Superior temporal gyrus (tissue), 1 donor: ENCODE data around the gene IFIH1.

ENCODE experiments used
- DNase-seq: peaks from one replicate; pipeline ENCODE4 v3.0.0-alpha.2; 2016; ENCODE audit errors: extremely low spot score

IFIH1 gene

DNA sequence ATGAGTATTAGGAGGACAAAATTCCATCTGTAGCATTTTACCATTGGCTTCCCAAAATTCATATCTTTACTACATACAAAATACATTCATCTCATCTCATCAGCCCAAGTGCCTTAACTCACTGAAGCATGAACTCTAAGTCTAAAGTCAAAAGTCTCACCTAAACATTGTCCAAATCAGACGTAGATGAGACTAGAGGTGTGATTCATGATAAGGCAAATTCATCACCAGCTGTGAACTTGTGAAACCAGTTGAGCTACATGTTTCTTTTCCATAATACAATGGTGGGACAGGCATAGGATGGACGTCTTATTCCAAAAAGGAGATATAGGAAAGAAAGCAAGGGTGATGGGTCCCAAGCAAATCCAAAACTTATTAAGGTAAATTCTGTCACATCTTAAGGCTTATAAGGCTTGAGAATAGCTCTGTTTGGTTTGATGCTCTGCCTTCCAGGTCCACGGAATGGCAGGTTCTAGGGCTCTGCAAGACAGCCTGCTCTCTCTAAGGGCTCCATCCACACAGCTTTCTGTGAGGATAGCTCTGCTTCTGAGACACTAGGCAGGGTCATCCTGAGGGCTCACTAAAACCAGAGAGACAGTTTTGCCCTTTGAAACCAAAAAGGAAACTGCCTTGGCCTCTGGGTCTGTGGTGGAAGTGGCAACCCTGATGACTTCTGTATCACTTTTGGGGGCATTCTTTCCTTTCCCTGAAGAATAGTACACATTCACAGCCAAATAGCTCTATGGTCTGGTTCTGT is 9.6 kb downstream of the IFIH1 start:
- DNase-seq = no peak

- DNase-seq = no peak
Observed at GRCh38 chr2:162305901-162306300, 12.6 kb downstream of the IFIH1 start.

- DNase-seq = no peak
Observed at GRCh38 chr2:162301877-162302276, 16.6 kb downstream of the IFIH1 start.

GRCh38 chr2:162301151-162301804 is 17.2 kb downstream of the IFIH1 start:
- peak; percentile 93 for DNase-seq

GRCh38 chr2:162300266-162300665 is 18.2 kb downstream of the IFIH1 start:
- no peak for DNase-seq

DNA sequence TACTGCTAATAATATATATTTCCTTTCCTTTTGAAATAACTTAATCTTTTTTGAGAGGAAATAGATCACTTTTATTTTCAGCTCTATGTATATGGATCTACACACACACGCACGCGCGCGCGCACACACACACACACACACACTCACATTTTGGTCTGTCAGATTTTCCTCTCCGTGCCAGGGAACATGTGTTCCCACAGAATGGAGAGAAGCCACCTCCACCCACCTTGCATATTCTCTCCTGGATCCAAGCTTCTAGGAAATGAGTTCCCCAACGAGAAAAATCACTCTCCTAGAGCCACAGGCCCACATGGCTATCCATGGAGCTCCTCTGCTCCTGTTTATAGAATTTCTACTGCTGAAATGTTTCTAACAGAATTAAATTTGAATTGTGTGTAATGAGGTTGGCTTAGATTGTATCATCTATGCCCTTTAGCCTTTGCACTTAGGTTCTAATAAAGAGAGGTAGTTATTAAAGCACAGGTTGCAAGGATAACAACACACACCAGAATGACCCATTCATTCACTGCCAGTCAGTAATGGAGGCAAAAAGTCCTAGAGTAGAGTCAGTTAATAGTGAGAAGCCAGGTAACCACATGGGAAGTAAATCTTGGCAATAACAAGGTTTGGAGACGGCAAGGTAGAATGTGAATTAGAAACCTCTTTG is 19.7 kb downstream of the IFIH1 start:
- DNase-seq = peak; percentile 60

DNA sequence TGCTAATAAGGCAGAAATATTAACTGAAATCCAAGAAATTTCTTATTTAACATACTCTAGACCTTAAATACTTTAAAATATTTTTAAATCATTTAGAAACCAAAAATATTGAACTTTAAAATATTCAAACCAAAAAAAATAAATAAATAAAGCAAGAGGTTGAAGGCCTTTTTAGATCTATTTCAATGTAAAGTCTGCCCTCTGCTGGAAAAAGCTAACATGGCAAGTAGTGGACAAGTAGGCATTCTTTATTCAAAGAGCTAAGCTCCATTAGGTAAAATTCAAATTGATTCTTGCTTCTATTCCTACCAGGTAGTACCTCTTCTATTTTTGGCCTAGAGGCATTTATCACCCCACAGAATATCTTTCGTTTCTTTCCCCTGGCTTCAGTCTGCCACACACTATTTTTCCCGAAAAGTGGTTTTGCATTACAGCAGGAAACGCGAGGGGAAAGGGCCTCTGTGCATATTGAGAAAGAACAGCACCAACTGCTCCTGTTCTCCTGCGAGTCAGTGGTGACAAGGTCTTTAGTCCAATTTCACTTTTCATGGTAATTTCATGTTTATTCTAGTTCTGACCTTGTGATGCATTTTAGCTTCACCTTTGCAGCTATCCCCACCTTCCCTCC is 20.4 kb downstream of the IFIH1 start:
- DNase-seq = peak; percentile 96

GRCh38 chr2:162295009-162295408 is 23.5 kb downstream of the IFIH1 start:
- DNase-seq = no peak

GRCh38 chr2:162293122-162293786 is 25.2 kb downstream of the IFIH1 start:
- no peak for DNase-seq

DNA sequence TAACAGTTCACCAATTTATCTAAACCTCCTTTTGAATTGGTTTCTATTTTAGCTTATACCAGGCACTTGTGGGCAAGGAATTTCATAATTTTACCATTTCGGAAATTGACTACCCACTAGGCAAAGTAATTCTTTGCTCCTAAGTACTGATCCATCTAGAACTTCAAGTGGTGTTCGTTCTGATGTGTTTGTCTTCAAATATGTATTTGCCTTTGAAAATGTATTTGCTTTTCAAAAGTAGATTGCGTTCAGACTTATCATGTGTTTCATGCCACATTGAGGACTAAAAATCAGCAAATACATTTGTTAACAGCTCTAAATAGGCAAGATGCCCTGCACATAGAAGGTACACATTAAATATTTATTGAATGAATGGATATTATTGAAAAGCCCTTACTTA is 26.7 kb downstream of the IFIH1 start:
- DNase-seq = no peak

DNA sequence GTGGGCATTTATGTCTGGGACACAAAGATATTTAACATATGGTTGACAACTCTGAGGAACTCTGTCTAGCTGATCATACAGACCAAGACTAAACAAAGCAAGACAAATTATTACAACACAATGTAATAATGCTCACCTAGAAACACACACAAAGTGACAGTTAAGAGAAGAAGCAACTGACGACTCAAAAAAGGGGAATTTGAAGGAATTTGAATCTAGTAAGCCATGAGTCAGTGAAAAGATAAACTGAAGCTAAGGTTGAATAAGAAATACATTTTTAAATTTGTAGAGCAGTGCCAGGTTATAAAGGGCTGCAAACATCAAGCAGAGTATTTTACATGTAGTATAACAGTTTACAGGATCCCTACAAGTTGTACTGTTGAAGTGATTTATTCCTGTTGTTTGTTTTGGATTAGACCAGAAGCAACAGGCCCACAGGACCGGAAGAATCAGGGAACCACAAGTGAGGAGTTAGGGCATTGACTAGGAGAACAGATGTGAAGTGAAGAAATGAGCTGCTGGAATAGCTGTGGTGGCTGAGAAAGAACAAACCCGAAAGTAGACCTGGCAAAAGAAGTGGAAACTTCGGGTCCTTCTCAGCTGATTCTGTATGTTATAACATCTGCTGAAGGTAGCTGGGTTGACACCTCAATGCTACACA is 35.6 kb downstream of the IFIH1 start:
- DNase-seq = no peak

GRCh38 chr2:162280654-162281053 is 37.8 kb downstream of the IFIH1 start:
- DNase-seq = no peak

- DNase-seq = no peak
Observed at GRCh38 chr2:162277381-162277780, 41.1 kb downstream of the IFIH1 start.

- DNase-seq = no peak
Observed at GRCh38 chr2:162267996-162268395, 50.5 kb downstream of the IFIH1 start.

DNA sequence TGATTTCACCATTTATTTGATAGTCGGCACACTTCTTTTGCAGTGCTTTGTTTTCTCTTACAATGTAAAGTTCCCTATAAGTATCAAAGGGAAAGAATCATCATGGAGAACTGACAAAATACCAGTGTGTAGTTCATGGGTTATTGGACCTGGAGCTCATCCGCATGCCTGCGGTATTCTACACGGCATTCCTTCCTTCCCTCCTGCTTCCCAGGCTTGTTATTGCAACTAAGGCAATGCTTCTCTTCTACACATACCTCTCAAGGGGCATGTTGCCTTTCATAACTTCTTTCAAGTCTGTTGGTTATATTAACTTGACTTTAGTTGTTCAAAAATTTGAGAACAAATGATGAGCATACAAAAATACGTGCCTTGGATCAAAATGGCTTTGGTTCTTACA is 51.0 kb downstream of the IFIH1 start:
- no peak for DNase-seq

DNA sequence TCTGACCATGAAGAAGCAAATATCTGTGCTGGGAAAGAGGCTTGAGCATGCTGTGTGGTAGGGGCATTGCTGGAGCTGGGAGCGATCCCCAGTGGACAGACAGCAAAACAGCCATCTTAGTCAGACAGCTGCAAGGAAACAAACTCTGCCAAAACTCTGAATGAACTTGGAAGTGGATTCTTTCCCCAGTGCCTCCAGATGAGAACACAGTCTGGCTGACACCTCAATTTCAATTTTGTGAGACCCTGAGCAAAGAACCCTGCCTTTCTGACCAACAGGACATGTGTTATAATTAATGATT is 52.1 kb downstream of the IFIH1 start:
- no peak for DNase-seq

DNA sequence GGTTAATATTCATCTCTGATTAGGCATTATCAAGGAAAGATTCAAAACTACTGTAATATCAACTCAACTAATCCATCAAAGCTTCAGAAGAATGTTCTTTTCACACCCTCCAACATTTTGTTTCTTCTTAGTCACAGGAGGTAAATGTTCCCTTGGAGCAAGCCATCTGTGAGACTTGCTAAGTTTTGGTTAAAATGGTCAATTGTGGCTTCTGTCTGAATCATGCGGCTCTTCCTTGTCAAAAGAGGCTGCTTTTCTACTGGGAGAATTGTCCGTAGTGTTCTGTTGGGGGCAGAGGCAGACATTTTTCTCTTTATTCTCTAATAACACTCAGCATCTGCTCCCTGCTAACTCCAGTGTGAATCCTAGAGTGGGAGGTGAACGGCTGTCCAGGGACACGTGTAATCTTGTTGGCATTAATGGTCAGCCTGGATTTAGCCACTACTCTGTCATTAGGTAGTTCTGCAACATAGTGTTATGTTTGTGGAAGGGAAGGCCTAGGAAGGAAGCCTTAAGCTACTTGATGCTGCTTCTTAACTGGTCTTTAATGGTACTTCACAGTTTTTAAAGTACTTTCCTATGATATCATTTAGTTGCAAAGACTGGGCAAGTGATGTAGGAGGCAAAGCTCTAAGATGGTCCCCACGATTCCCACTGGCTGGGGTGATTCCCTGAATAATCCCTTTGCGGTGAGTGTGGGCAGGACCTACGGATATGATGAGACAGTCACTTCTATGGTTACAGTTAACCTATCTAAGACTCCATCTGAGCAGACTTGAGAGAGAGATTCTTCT is 52.6 kb downstream of the IFIH1 start:
- peak; percentile 49 for DNase-seq

DNA sequence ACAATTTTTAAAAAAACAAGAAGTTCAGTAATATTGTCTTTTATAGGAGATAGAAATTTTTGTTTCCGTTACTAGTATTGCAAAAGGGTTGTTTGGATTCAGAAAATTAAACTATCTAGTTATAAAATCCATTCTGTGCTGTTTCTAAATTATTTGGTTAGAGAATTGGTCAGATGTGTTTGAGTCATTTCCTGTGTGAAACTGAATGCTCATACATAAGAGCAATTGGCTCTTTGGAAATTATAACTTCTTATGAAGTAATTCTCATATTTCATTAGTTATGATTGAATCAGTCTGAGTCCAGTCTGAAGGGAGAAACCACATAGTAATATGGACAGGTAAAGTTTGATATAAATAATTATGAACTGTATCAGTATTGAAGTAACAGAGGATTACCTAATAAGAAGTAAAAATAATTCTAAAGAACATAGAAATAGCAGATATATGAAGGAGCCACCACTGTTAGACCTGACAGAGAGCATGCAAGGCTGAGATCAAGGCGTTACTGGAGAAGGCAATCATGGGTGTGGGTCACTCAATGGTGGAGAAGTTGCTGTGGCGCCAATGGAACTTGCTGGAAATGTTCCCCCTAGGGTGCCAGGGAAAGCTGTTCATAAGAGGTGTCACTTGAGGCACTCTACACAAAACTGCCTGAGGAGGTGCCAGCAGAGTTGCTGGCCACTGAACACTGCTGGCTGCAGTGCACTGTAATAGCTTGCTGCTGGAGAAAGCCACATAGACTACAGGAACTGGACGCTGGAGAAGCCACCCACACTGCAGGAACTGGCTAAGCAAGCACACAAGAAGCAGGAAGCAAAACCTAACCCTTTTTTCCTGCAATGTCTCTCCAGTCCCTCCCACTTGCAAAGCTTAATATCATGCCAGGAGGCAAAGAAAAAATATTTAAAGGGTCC is 57.2 kb downstream of the IFIH1 start:
- no peak for DNase-seq

GRCh38 chr2:162258686-162259085 is 59.8 kb downstream of the IFIH1 start:
- DNase-seq = no peak

DNA sequence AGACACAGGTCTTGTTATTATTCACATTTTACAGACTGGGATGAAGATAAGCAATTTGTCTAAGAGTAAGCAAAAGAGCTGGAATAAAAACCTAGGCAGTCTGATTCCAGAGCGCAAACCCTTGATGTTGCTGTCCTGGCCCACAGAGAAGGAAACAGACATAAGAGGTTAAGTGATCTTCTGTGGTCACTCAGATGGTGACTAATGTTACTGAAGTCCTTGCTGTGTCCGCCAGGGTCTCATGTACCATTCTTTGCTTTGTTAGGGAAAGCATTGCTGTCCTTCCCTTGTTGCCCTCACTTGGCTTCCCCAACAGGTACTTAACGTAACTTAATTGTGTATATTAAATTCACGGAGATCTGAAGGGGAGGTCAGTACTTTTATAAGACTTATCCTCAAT is 60.3 kb downstream of the IFIH1 start:
- DNase-seq = no peak
